SK-N-MC (cell line): ENCODE data around the gene COPS7B.

Experiments used
- EZH2 ChIP-seq: fragments of 200-600 bp; sonication (generic); IDR thresholded peaks from one replicate; pipeline ENCODE4 v1.6.1; 2017; ENCODE audit warnings: antibody characterized with exemption
- FOXP2 ChIP-seq: optimal IDR thresholded peaks from 2 replicates; pipeline ENCODE3; 2011; ENCODE audit warnings: mild to moderate bottlenecking, moderate library complexity; ENCODE audit not compliant: insufficient read depth; ENCODE audit errors: extremely low read length, control extremely low read depth
- POLR2AphosphoS5 ChIP-seq: IDR thresholded peaks from 2 replicates; pipeline ENCODE4 v1.6.1; 2012; ENCODE audit warnings: mild to moderate bottlenecking, low read depth, low read length, borderline replicate concordance

DNA sequence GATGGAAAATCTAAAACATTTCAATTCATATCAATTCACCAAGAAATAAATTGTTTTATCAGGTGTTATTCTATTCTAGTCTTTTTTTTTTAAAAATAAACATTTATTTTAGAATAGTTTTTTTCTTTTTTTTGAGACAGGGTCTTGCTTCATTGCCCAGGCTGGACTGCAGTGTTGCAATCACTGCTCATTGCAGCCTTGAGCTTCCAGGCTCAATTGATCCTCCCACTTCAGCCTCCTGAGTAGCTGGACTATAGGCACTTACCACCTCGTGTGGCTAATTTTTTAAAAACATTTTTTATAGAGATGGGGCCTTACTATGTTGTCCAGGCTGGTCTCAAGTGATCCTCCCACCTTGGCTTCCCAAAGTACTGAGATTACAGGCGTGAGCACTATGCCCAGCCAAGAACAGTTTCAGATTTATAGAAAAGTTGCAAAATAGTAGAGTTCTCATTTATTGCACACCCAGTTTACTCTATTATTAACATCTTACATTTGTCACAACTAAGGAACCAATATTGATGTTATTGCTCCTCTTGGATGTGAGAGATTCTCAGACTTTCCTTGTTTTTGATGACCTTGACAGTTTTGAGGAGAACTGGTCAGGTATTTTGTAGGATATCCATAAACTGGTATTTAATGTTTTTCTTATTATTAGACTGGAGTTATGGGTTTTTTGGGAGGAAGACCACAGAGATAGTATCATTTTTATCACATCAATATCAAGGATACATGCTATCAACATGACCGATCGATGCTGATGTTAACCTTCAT lies 35.0 kb upstream of the COPS7B start:
- no peak for TF ChIP-seq EZH2
- TF ChIP-seq POLR2AphosphoS5 = no peak
- TF ChIP-seq FOXP2 = no peak
